ENCODE data around the gene PET117.

Gene PET117

DNA sequence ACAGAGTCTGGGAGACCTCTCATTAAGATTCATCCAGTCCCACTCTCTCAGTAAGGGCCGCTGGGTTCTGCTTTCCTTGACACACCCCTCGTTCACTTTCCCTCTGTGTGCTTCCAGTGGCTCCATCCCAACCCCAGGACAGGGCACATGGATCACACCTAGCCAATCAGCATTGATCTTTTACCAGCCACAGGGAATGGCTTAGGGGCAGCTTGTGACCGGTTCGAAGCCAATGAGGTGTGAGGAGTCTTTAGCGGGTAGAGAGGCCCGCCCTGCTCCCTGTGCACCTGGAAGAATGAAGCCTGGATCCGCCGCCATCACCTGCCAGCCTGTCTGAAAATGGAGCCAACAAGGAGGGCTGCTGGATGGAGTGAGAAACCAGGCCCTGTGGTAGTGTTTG lies 44.8 kb upstream of the PET117 start:
- TF ChIP-seq SIN3A (IDR thresholded peaks at IDR 0.05; ENCODE audit: borderline replicate concordance, insufficient read depth, low read length), result no peak
- no peak for TF ChIP-seq FOXP2 (optimal IDR thresholded peaks at IDR 0.05; ENCODE audit: borderline replicate concordance, extremely low read depth, extremely low read length, insufficient read depth)
- no peak for TF ChIP-seq POLR2AphosphoS5 (IDR thresholded peaks at IDR 0.05; ENCODE audit: low read depth, low read length)
- TF ChIP-seq, protein P1, sequence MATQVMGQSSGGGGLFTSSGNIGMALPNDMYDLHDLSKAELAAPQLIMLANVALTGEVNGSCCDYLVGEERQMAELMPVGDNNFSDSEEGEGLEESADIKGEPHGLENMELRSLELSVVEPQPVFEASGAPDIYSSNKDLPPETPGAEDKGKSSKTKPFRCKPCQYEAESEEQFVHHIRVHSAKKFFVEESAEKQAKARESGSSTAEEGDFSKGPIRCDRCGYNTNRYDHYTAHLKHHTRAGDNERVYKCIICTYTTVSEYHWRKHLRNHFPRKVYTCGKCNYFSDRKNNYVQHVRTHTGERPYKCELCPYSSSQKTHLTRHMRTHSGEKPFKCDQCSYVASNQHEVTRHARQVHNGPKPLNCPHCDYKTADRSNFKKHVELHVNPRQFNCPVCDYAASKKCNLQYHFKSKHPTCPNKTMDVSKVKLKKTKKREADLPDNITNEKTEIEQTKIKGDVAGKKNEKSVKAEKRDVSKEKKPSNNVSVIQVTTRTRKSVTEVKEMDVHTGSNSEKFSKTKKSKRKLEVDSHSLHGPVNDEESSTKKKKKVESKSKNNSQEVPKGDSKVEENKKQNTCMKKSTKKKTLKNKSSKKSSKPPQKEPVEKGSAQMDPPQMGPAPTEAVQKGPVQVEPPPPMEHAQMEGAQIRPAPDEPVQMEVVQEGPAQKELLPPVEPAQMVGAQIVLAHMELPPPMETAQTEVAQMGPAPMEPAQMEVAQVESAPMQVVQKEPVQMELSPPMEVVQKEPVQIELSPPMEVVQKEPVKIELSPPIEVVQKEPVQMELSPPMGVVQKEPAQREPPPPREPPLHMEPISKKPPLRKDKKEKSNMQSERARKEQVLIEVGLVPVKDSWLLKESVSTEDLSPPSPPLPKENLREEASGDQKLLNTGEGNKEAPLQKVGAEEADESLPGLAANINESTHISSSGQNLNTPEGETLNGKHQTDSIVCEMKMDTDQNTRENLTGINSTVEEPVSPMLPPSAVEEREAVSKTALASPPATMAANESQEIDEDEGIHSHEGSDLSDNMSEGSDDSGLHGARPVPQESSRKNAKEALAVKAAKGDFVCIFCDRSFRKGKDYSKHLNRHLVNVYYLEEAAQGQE (IDR thresholded peaks at IDR 0.05; ENCODE audit: insufficient read depth in 1 of 2, low read depth in 2 of 2, low read length in 2 of 2), result no peak
- TF ChIP-seq TAF1 (IDR thresholded peaks at IDR 0.05; ENCODE audit: borderline replicate concordance, insufficient read depth, low read length), result no peak

DNA sequence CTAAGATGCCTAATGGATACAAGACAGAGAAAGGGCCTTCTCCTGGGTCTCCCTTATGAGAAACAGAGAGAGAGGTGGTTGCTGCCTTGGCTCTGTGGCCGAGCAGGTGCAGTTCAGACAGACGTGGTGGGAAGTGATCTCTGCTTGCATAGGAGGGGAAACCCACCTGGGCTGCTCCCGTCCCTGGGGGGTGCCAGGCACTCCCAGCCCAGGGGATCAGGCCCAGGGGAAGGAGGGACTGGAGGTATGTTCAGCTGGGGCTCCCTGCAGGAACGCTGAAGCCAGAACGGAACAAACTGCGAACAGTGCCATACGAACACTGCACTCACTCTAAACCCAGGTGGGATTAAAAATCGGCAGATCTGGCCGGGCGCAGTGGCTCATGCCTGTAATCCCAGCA lies 44.3 kb upstream of the PET117 start:
- TF ChIP-seq POLR2AphosphoS5 (IDR thresholded peaks at IDR 0.05; ENCODE audit: low read depth, low read length) (no peak), SIN3A (IDR thresholded peaks at IDR 0.05; ENCODE audit: borderline replicate concordance, insufficient read depth, low read length) (no peak), FOXP2 (optimal IDR thresholded peaks at IDR 0.05; ENCODE audit: borderline replicate concordance, extremely low read depth, extremely low read length, insufficient read depth) (no peak), TAF1 (IDR thresholded peaks at IDR 0.05; ENCODE audit: borderline replicate concordance, insufficient read depth, low read length) (no peak)

DNA sequence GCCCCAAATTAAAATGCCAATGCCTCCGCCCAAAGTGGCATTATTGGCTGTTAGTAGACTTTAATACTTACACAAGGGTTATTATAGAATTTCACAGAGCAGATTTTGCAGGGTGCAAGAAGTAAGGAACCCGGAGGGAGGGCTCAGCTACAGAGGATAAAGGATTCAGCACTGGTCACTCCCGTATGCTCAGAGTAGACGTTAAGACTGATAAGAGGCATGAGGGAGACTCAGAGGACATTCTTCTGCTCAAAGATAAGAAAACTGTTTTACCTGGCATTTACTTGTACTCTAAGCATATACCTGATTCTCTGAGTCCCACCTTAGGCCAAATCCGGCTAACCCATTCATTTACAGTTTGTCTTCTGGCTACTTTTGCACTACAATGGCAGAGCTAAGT lies 43.5 kb upstream of the PET117 start:
- no peak for TF ChIP-seq FOXP2 (optimal IDR thresholded peaks at IDR 0.05; ENCODE audit: borderline replicate concordance, extremely low read depth, extremely low read length, insufficient read depth)
- TF ChIP-seq TAF1 (IDR thresholded peaks at IDR 0.05; ENCODE audit: borderline replicate concordance, insufficient read depth, low read length), result no peak
- TF ChIP-seq, protein P1 (IDR thresholded peaks at IDR 0.05; ENCODE audit: insufficient read depth in 1 of 2, low read depth in 2 of 2, low read length in 2 of 2), result no peak
- TF ChIP-seq POLR2AphosphoS5 (IDR thresholded peaks at IDR 0.05; ENCODE audit: low read depth, low read length), result no peak
- TF ChIP-seq SIN3A (IDR thresholded peaks at IDR 0.05; ENCODE audit: borderline replicate concordance, insufficient read depth, low read length), result no peak

DNA sequence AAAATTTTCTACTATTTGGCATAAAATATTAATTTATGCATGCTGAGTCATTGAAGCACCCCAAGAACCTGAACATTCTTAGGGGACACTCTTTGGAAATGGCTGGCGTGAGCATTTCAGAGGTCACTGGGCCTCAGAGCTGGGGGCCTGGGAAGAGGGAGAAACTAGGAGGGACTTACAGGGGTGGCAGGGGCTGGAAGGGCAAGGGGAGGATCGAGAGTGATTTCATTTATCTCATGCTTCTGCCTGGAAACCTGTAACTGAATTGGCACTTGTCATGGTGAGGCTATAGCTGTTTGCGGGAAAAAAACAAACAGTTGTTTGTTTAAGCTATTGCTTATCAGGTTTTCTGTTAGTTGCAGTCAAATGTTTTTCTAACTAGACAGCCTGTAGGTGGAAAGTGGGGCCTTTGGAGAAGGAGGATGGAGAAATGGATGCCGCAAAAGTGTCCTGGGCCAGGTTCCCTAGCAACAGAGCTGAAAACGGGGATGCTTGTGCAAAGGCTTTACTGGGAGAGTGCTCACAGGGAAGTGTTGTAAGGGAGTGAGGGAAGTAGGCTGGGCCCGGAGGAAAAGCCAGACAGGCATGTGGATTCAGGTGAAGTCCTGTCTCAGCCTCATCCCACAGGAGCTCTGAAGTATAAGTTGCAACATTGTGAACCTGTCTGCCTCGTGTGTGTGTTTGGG lies 36.4 kb upstream of the PET117 start:
- TF ChIP-seq FOXP2 (optimal IDR thresholded peaks at IDR 0.05; ENCODE audit: borderline replicate concordance, extremely low read depth, extremely low read length, insufficient read depth) (no peak), SIN3A (IDR thresholded peaks at IDR 0.05; ENCODE audit: borderline replicate concordance, insufficient read depth, low read length) (no peak), POLR2AphosphoS5 (IDR thresholded peaks at IDR 0.05; ENCODE audit: low read depth, low read length) (no peak), TAF1 (IDR thresholded peaks at IDR 0.05; ENCODE audit: borderline replicate concordance, insufficient read depth, low read length) (no peak)
- TF ChIP-seq, protein P1 (IDR thresholded peaks at IDR 0.05; ENCODE audit: insufficient read depth in 1 of 2, low read depth in 2 of 2, low read length in 2 of 2), result no peak

DNA sequence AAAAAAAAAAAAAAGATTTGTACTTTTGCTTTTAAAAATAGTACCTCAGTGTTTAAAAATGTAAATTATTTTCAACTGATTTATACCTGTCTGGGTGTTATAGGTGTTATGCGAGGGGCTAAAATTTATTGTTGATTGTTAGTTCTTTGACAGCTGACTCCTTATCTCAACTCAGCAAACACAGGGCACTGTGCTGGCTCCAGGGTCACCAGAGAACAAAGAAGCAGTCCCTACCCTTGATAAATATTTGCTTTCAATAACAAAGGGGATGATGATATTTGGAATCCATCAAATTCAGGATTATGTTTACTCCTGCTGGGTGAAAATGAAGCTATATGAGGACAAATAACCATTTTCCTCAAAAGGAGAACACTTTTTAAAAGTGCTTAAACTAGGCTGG lies 34.2 kb upstream of the PET117 start:
- TF ChIP-seq, protein P1 (IDR thresholded peaks at IDR 0.05; ENCODE audit: insufficient read depth in 1 of 2, low read depth in 2 of 2, low read length in 2 of 2), result no peak
- TF ChIP-seq TAF1 (IDR thresholded peaks at IDR 0.05; ENCODE audit: borderline replicate concordance, insufficient read depth, low read length) (no peak), POLR2AphosphoS5 (IDR thresholded peaks at IDR 0.05; ENCODE audit: low read depth, low read length) (no peak), FOXP2 (optimal IDR thresholded peaks at IDR 0.05; ENCODE audit: borderline replicate concordance, extremely low read depth, extremely low read length, insufficient read depth) (no peak), SIN3A (IDR thresholded peaks at IDR 0.05; ENCODE audit: borderline replicate concordance, insufficient read depth, low read length) (no peak)
